H9 (cell line): ENCODE measurements around the gene TXNL4A. TPM values are rescaled to one million over a fixed set of nuclear protein-coding genes. Genes with fewer than 3 reads are reported as not detected.
A peak's percentile ranks its signal among the peaks of the same experiment; 100 is the strongest.

ENCODE experiments used
- DNase-seq: peaks from one replicate; pipeline ENCODE4 v3.0.0-alpha.2; 2017
- H2AFZ ChIP-seq: one replicate; pipeline ENCODE4 v1.6.1; 2013; ENCODE audit warnings: mild to moderate bottlenecking, low read length, control low read depth, moderate library complexity
- H2AK5ac ChIP-seq: 2 replicates; pipeline ENCODE4 v1.6.1; 2013; ENCODE audit warnings: low read length, control low read depth, mixed read lengths; ENCODE audit not compliant: insufficient read length
- H2BK120ac ChIP-seq: one replicate; pipeline ENCODE4 v1.6.1; 2013; ENCODE audit warnings: low read depth, mild to moderate bottlenecking, low read length, control low read depth, inconsistent platforms; ENCODE audit not compliant: poor library complexity, severe bottlenecking
- H2BK12ac ChIP-seq: 2 replicates; pipeline ENCODE4 v1.6.1; 2013; ENCODE audit warnings: low read length, control low read depth, mixed read lengths, low read depth; ENCODE audit not compliant: insufficient read length
- H2BK15ac ChIP-seq: 2 replicates; pipeline ENCODE4 v1.6.1; 2013; ENCODE audit warnings: low read depth, low read length, control low read depth
- H2BK20ac ChIP-seq: one replicate; pipeline ENCODE4 v1.6.1; 2013; ENCODE audit warnings: low read depth, mild to moderate bottlenecking, low read length, control low read depth, inconsistent platforms; ENCODE audit not compliant: poor library complexity, severe bottlenecking
- H2BK5ac ChIP-seq: 2 replicates; pipeline ENCODE4 v1.6.1; 2013; ENCODE audit warnings: low read length, control low read depth, mixed read lengths; ENCODE audit not compliant: insufficient read length
- H3K14ac ChIP-seq: 2 replicates; pipeline ENCODE4 v1.6.1; 2013; ENCODE audit warnings: low read length, control low read depth; ENCODE audit not compliant: insufficient read depth
- H3K18ac ChIP-seq: 2 replicates; pipeline ENCODE4 v1.6.1; 2013; ENCODE audit warnings: low read depth, mild to moderate bottlenecking, mixed read lengths, low read length, control low read depth; ENCODE audit not compliant: insufficient read length
- H3K23ac ChIP-seq: 2 replicates; pipeline ENCODE4 v1.6.1; 2013; ENCODE audit warnings: low read length, control low read depth, mixed read lengths, low read depth; ENCODE audit not compliant: insufficient read length
- H3K23me2 ChIP-seq: 2 replicates; pipeline ENCODE4 v1.6.1; 2013; ENCODE audit warnings: low read depth, mild to moderate bottlenecking, mixed read lengths, low read length, control low read depth; ENCODE audit not compliant: insufficient read length, poor library complexity, severe bottlenecking
- H3K27ac ChIP-seq: 2 replicates; pipeline ENCODE4 v1.5.1; 2013; ENCODE audit warnings: low read length, control low read depth, mixed read lengths, low read depth; ENCODE audit not compliant: insufficient read length
- H3K27me3 ChIP-seq: 2 replicates; pipeline ENCODE4 v1.6.1; 2013; ENCODE audit warnings: low read length, control low read depth, inconsistent platforms; ENCODE audit not compliant: insufficient read depth
- H3K4ac ChIP-seq: 2 replicates; pipeline ENCODE4 v1.6.1; 2013; ENCODE audit warnings: low read depth, mild to moderate bottlenecking, control low read depth, inconsistent platforms, low read length, moderate library complexity
- H3K4me1 ChIP-seq: 2 replicates; pipeline ENCODE4 v1.6.1; 2013; ENCODE audit warnings: low read length, control low read depth, inconsistent platforms; ENCODE audit not compliant: insufficient read depth
- H3K4me2 ChIP-seq: 2 replicates; pipeline ENCODE4 v1.6.1; 2013; ENCODE audit warnings: low read length, control low read depth, mixed read lengths; ENCODE audit not compliant: insufficient read length, insufficient read depth
- H3K56ac ChIP-seq: 2 replicates; pipeline ENCODE4 v1.6.1; 2013; ENCODE audit warnings: low read depth, mild to moderate bottlenecking, mixed read lengths, low read length, control low read depth; ENCODE audit not compliant: insufficient read length
- H3K79me1 ChIP-seq: 2 replicates; pipeline ENCODE4 v1.6.1; 2013; ENCODE audit warnings: low read depth, mild to moderate bottlenecking, moderate library complexity, low read length, control low read depth, inconsistent platforms; ENCODE audit not compliant: insufficient read depth, poor library complexity, severe bottlenecking
- H3K79me2 ChIP-seq: 2 replicates; pipeline ENCODE4 v1.6.1; 2013; ENCODE audit warnings: low read length, control low read depth, inconsistent platforms; ENCODE audit not compliant: insufficient read depth
- H3K9ac ChIP-seq: 2 replicates; pipeline ENCODE4 v1.6.1; 2013; ENCODE audit warnings: low read length, control low read depth, mixed read lengths; ENCODE audit not compliant: insufficient read length; ENCODE audit errors: extremely low read depth
- H3K9me3 ChIP-seq: one replicate; pipeline ENCODE4 v1.6.1; 2013; ENCODE audit warnings: low read depth, low read length, inconsistent platforms; ENCODE audit not compliant: control insufficient read depth
- H3T11ph ChIP-seq: one replicate; pipeline ENCODE4 v1.6.1; 2013; ENCODE audit warnings: mild to moderate bottlenecking, low read length, control low read depth, inconsistent platforms
- H4K20me1 ChIP-seq: one replicate; pipeline ENCODE4 v1.6.1; 2013; ENCODE audit not compliant: control insufficient read depth, insufficient read length, insufficient read depth
- H4K5ac ChIP-seq: 2 replicates; pipeline ENCODE4 v1.6.1; 2013; ENCODE audit warnings: low read depth, mild to moderate bottlenecking, mixed read lengths, low read length, control low read depth; ENCODE audit not compliant: insufficient read length
- H4K8ac ChIP-seq: replicated peaks from 2 replicates; pipeline ENCODE4 v1.6.1; 2013; ENCODE audit warnings: low read length, control low read depth, mixed read lengths, low read depth; ENCODE audit not compliant: insufficient read length
- H4K91ac ChIP-seq: 2 replicates; pipeline ENCODE4 v1.6.1; 2013; ENCODE audit warnings: low read depth, mild to moderate bottlenecking, moderate library complexity, mixed read lengths, low read length, control low read depth; ENCODE audit not compliant: insufficient read length
- H3K27ac Mint-ChIP-seq, 3 experiments: 2 replicates in 2 of 3; 3 replicates in 1 of 3; pipeline ENCODE4 v1.8.0; 2020 to 2021; ENCODE audit warnings: mixed read lengths in 3 of 3, mild to moderate bottlenecking in 1 of 3, moderate library complexity in 1 of 3
- H3K27me3 Mint-ChIP-seq: 2 replicates; pipeline ENCODE4 v1.8.0; 2021; ENCODE audit warnings: low read depth, mild to moderate bottlenecking, moderate library complexity, mixed read lengths
- H3K36me3 Mint-ChIP-seq, 3 experiments: 2 replicates in 2 of 3; 3 replicates in 1 of 3; pipeline ENCODE4 v1.8.0; 2020 to 2021; ENCODE audit warnings: low read depth in 3 of 3, mixed read lengths in 3 of 3; ENCODE audit not compliant: insufficient read depth in 1 of 3
- H3K4me1 Mint-ChIP-seq, 2 experiments: 2 replicates each; pipeline ENCODE4 v1.8.0; 2020; ENCODE audit warnings: mixed read lengths in 2 of 2
- H3K4me3 Mint-ChIP-seq, 2 experiments: 2 replicates in 1 of 2; 3 replicates in 1 of 2; pipeline ENCODE4 v1.8.0; 2020 to 2021; ENCODE audit warnings: mild to moderate bottlenecking in 2 of 2, mixed read lengths in 2 of 2, moderate library complexity in 1 of 2
- H3K9me3 Mint-ChIP-seq, 2 experiments: 2 replicates in 1 of 2; 3 replicates in 1 of 2; pipeline ENCODE4 v1.8.0; 2020; ENCODE audit warnings: mild to moderate bottlenecking in 2 of 2, mixed read lengths in 2 of 2, moderate library complexity in 1 of 2
- WGBS: extraction: QIAGEN DNeasy Blood & Tissue Kit; methylation state at CpG from one replicate; pipeline ENCODE4 v1.1.7; 2013; ENCODE audit warnings: missing lambda C conversion rate, low lambda C conversion rate, mixed read lengths; ENCODE audit not compliant: insufficient read length; ENCODE audit errors: extremely low coverage; 5-methylcytosine and 5-hydroxymethylcytosine counted together
- total RNA-seq: library from RNA; stranded (reverse); gene quantifications from 2 replicates; pipeline ENCODE4 v1.2.1, GENCODE V29; 2021
- TF ChIP-seq, protein P1 (sequence below): fragments of 200-600 bp; sonication (generic); conservative IDR thresholded peaks from 3 replicates; pipeline ENCODE4 v1.8.0; 2021; ENCODE audit warnings: antibody characterized with exemption, mild to moderate bottlenecking

Gene TXNL4A
- total RNA-seq, 1 experiment from 2014 or later, result 163 TPM

GRCh38 chr18:79924814-79925731 is 63.3 kb downstream of the TXNL4A start:
- Histone ChIP-seq H3K4me2 (no peak overlapping the region), H2BK120ac (no peak overlapping the region), H4K5ac (no peak overlapping the region), H2BK20ac (no peak overlapping the region), H3K79me1 (no peaks in the 10 kb centered on the region), H3K23ac (no peak overlapping the region), H3K56ac (no peak overlapping the region), H4K91ac (no peak overlapping the region), H3T11ph (no peak overlapping the region), H3K18ac (no peak overlapping the region), H3K23me2 (no peaks in the 10 kb centered on the region), H3K9ac (no peak overlapping the region), H4K20me1 (no peaks in the 10 kb centered on the region), H2BK12ac (no peak overlapping the region), H3K14ac (no peak overlapping the region), H3K27me3 (no peaks in the 10 kb centered on the region; the same call in 1 of the 2 replicates), H3K4ac (no peak overlapping the region), H3K9me3 (no peaks in the 10 kb centered on the region), H3K4me1 (no peaks in the 10 kb centered on the region), H2AFZ (no peak overlapping the region), H3K27ac (no peak overlapping the region), H2BK15ac (no peak overlapping the region), H4K8ac (no peak overlapping the region), H3K79me2 (no peaks in the 10 kb centered on the region), H2AK5ac (no peak overlapping the region), H2BK5ac (no peak overlapping the region)
- Mint-ChIP-seq H3K27ac (no peak overlapping the region), H3K4me1 (peaks cover 13% of the 10 kb centered on the region in 2 experiments), H3K4me3 (no peak overlapping the region), H3K9me3 (peaks cover 17 to 21% of the 10 kb centered on the region in 2 experiments), H3K36me3 (peaks cover 13 to 29% (median 17%) of the 10 kb centered on the region in 3 experiments), H3K27me3 (peaks cover 2% of the 10 kb centered on the region; the same call in 1 of the 2 replicates)
- peak; percentile 22 for DNase-seq
- TF ChIP-seq, protein P1, sequence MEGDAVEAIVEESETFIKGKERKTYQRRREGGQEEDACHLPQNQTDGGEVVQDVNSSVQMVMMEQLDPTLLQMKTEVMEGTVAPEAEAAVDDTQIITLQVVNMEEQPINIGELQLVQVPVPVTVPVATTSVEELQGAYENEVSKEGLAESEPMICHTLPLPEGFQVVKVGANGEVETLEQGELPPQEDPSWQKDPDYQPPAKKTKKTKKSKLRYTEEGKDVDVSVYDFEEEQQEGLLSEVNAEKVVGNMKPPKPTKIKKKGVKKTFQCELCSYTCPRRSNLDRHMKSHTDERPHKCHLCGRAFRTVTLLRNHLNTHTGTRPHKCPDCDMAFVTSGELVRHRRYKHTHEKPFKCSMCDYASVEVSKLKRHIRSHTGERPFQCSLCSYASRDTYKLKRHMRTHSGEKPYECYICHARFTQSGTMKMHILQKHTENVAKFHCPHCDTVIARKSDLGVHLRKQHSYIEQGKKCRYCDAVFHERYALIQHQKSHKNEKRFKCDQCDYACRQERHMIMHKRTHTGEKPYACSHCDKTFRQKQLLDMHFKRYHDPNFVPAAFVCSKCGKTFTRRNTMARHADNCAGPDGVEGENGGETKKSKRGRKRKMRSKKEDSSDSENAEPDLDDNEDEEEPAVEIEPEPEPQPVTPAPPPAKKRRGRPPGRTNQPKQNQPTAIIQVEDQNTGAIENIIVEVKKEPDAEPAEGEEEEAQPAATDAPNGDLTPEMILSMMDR, result 0 out of 3 replicates have a peak, but pooled peaks have one; percentile 12
- no CpG with 5 or more reads among the region's 25 CpGs for WGBS
